HEK293T (cell line): ENCODE results near the gene TUBA8.

Experiments
- ARNT ChIP-seq: fragments of 450-650 bp; IDR thresholded peaks from 2 replicates; pipeline ENCODE4 v1.6.1; 2017; ENCODE audit warnings: mild to moderate bottlenecking
- FOXM1 ChIP-seq: fragments of 450-650 bp; IDR thresholded peaks from 2 replicates; pipeline ENCODE4 v1.6.1; 2017; ENCODE audit warnings: mild to moderate bottlenecking, borderline replicate concordance
- HDGF ChIP-seq: fragments of 450-650 bp; IDR thresholded peaks from 2 replicates; pipeline ENCODE4 v1.6.1; 2017; ENCODE audit warnings: antibody characterized with exemption, borderline replicate concordance
- SP1 ChIP-seq: fragments of 450-650 bp; IDR thresholded peaks from 2 replicates; pipeline ENCODE4 v1.6.1; 2017
- TARDBP ChIP-seq: fragments of 450-650 bp; IDR thresholded peaks from 2 replicates; pipeline ENCODE4 v1.6.1; 2016

DNA sequence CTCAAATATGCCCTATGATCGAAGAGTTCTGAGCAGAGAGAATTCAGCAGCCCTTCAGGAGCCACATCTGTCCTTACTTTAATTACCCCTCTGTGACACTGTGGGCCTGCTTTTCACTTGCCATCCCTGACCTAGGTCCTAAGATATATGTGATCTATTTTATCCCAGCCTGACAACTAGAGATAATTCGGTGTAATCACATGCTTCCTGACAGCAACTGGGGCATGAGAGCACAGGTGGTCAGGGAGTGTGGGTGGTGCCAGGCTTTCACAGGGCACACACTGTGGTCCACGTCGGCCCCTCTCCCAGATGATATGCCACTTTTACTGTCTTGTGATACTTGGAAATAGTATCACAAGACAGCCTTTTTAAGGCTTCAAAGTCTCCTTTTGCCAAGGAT, 3.9 kb downstream of the TUBA8 start:
- TF ChIP-seq ARNT (no peak), FOXM1 (no peak), TARDBP (no peak), HDGF (no peak), SP1 (no peak)
